ENCODE data around the gene CFAP161. TPM values are rescaled to one million over a fixed set of nuclear protein-coding genes. Genes with fewer than 3 reads are reported as not detected.

Gene CFAP161
- total and polyA plus RNA-seq, 9 of the 15 experiments (the other 6 are each of a cell fraction or from before 2014, with no cell fraction given): 25.8 to 83.3 (median 75.6) TPM

GRCh38 chr15:81085213-81085612 lies 48.9 kb upstream of the CFAP161 start (continued):
- TF ChIP-seq TFE3 (CRISPR knock-in tag; IDR thresholded peaks at IDR 0.05) (no peak), ZNF324 (CRISPR knock-in tag; IDR thresholded peaks at IDR 0.05) (no peak), ZNF134 (CRISPR knock-in tag; conservative IDR thresholded peaks at IDR 0.05) (no peak), WHSC1 (IDR thresholded peaks at IDR 0.05; ENCODE audit: low read length) (no peak), NCOA6 (IDR thresholded peaks at IDR 0.05) (no peak), RNF219 (CRISPR knock-in tag; IDR thresholded peaks at IDR 0.05) (no peak), PPARD (CRISPR knock-in tag; IDR thresholded peaks at IDR 0.05) (no peak), SMC3 (conservative IDR thresholded peaks at IDR 0.05; ENCODE audit: insufficient read depth, low read depth, low read length) (no peak), BRD4 (IDR thresholded peaks at IDR 0.05) (no peak), GTF2E2 (tag; IDR thresholded peaks at IDR 0.05) (no peak), HDAC1 (IDR thresholded peaks at IDR 0.05) (peak in 1 of 2 experiments; percentile 40; a peak in 2 of 4 replicates), ZNF354B (CRISPR knock-in tag; IDR thresholded peaks at IDR 0.05) (no peak), CBFA2T2 (conservative IDR thresholded peaks at IDR 0.05) (peak; percentile 88), GABPB2 (CRISPR knock-in tag; conservative IDR thresholded peaks at IDR 0.05) (no peak), TCF3 (CRISPR knock-in tag; IDR thresholded peaks at IDR 0.05) (peak; percentile 91), TRIM24 (IDR thresholded peaks at IDR 0.05) (peak; percentile 47 to 64; a peak in 2 of 4 replicates), SMARCB1 (IDR thresholded peaks at IDR 0.05; ENCODE audit: insufficient read length, low read depth) (no peak), ZFP1 (CRISPR knock-in tag; IDR thresholded peaks at IDR 0.05) (no peak), SREBF2 (CRISPR knock-in tag; IDR thresholded peaks at IDR 0.05) (no peak), TOE1 (IDR thresholded peaks at IDR 0.05; ENCODE audit: borderline replicate concordance) (no peak), TOE1 (CRISPR knock-in tag; IDR thresholded peaks at IDR 0.05; ENCODE audit: borderline replicate concordance, low read depth) (no peak), KLF16 (IDR thresholded peaks at IDR 0.05) (peak; percentile 84), SMARCC2 (IDR thresholded peaks at IDR 0.05; ENCODE audit: low read depth) (peak; percentile 78; the same call in 1 of the 2 replicates), STAT5A (IDR thresholded peaks at IDR 0.05; ENCODE audit: borderline replicate concordance, low read length) (peak; percentile 67), DPF2 (IDR thresholded peaks at IDR 0.05) (peak; percentile 93), ZBTB33 (CRISPR knock-in tag; IDR thresholded peaks at IDR 0.05) (no peak), TAF15 (IDR thresholded peaks at IDR 0.05; ENCODE audit: low read depth, low read length) (no peak), MAZ (CRISPR knock-in tag; conservative IDR thresholded peaks at IDR 0.05 in 1 of 2, IDR thresholded peaks at IDR 0.05 in 1 of 2) (0 out of 4 replicates have a peak, but pooled peaks of 1 of the 2 experiments have one; percentile 37)
